ENCODE measurements around the gene BNIP2. TPM values are rescaled to one million over a fixed set of nuclear protein-coding genes. Genes with fewer than 3 reads are reported as not detected.

The BNIP2 gene
- total RNA-seq, 1 experiment from 2014 or later = 53.1 TPM

- Histone ChIP-seq H2AFZ (ENCODE audit: low read depth, low read length, poor library complexity, severe bottlenecking) (no peak overlapping the region), H3K9me2 (ENCODE audit: insufficient read depth) (no peaks in the 10 kb centered on the region), H3K79me2 (ENCODE audit: insufficient read depth, low read length) (no peaks in the 10 kb centered on the region), H3K4me1 (ENCODE audit: control insufficient read depth in 1 of 2, insufficient read depth in 2 of 2, low read length in 2 of 2) (no peaks in the 10 kb centered on the region), H3K4me3 (replicated peaks in 1 of 2; ENCODE audit: low read depth in 1 of 2, low read length in 2 of 2) (no peak overlapping the region), H3K36me3 (ENCODE audit: control insufficient read depth in 1 of 2, insufficient read depth in 2 of 2, low read length in 2 of 2) (no peaks in the 10 kb centered on the region), H3K27me3 (ENCODE audit: insufficient read depth, low read length) (no peaks in the 10 kb centered on the region), H4K20me1 (ENCODE audit: insufficient read depth) (no peaks in the 10 kb centered on the region), H3K9ac (ENCODE audit: low read length) (no peak overlapping the region), H3K9me3 (ENCODE audit: control insufficient read depth in 1 of 2, insufficient read depth in 1 of 2, low read depth in 1 of 2, low read length in 2 of 2) (no peaks in the 10 kb centered on the region), H3K27ac (ENCODE audit: low read depth, low read length) (no peak overlapping the region), H3K4me2 (ENCODE audit: low read length) (no peak overlapping the region)
- ChIA-PET RAD21 (ENCODE audit: low non-redundant PET in 1 of 2, low total read pairs in 2 of 2, uncharacterized antibody in 2 of 2, unreplicated experiment in 2 of 2) (no interaction called here), CTCF (interaction anchor here (2.0 kb wide), 1 partner anchor 13 kb away, joined by 4 read pairs; no protein-coding TSS in a partner anchor), POLR2A (no interaction called here)
- DNase-seq (ENCODE audit: low read depth, low spot score) = no peak
- BruUV-seq (replicated peaks) = no TSS peak
- TF ChIP-seq CEBPB (IDR thresholded peaks at IDR 0.05; ENCODE audit: low read depth) (no peak), EGR1 (IDR thresholded peaks at IDR 0.05; ENCODE audit: low read depth) (no peak), JUND (IDR thresholded peaks at IDR 0.05) (no peak), SIN3A (IDR thresholded peaks at IDR 0.05; ENCODE audit: low read depth) (no peak), CBX3 (IDR thresholded peaks at IDR 0.05; ENCODE audit: low read depth) (no peak), SRF (IDR thresholded peaks at IDR 0.05; ENCODE audit: low read depth) (no peak), ZBTB33 (IDR thresholded peaks at IDR 0.05; ENCODE audit: extremely low read depth, insufficient replicate concordance, low read length) (no peak), ZNF274 (IDR thresholded peaks at IDR 0.05; ENCODE audit: low read depth, low read length) (no peak), ATF3 (IDR thresholded peaks at IDR 0.05) (no peak), ZFX (IDR thresholded peaks at IDR 0.05) (no peak), TCF7L2 (IDR thresholded peaks at IDR 0.05; ENCODE audit: borderline replicate concordance, extremely low read depth, insufficient read depth, insufficient read length) (no peak), EZH2 (IDR thresholded peaks at IDR 0.05) (no peak), EZH2phosphoT487 (IDR thresholded peaks at IDR 0.05; ENCODE audit: borderline replicate concordance) (no peak), SP1 (IDR thresholded peaks at IDR 0.05; ENCODE audit: low read depth) (no peak), RAD21 (IDR thresholded peaks at IDR 0.05; ENCODE audit: low read depth) (no peak), YY1 (IDR thresholded peaks at IDR 0.05; ENCODE audit: extremely low read depth, insufficient replicate concordance, low read depth, low read length) (no peak), REST (IDR thresholded peaks at IDR 0.05; ENCODE audit: low read depth) (no peak), ELF1 (IDR thresholded peaks at IDR 0.05; ENCODE audit: borderline replicate concordance, low read depth) (no peak), POLR2A (IDR thresholded peaks at IDR 0.05; ENCODE audit: borderline replicate concordance, extremely low read depth, insufficient read depth, insufficient read length) (no peak)
- intact Hi-C loops (cut with micrococcal nuclease) = no loop called here
- ATAC-seq = no peak
Measured at GRCh38 chr15:59711451-59712243, 22.5 kb upstream of the BNIP2 start.

All from HCT116 (cell line).